Posterior cingulate gyrus (tissue), 11 donors: ENCODE data around the gene COX4I1.

Source experiments
- DNase-seq, 10 donors: peaks; one replicate each; pipeline versions ENCODE4 v3.0.0 to v3.0.0-alpha.2; 2020 to 2021; ENCODE audit warnings: mixed read lengths in 3 of 10
- intact Hi-C: fragments of 100-400 bp; cut with DNase I; formaldehyde crosslinking; loops from one replicate; pipeline ENCODE4 v1.15.1; 2023

Gene COX4I1

GRCh38 chr16:85820604-85821372, 21.3 kb downstream of the COX4I1 start:
- intact Hi-C loops: loop anchor here (1.0 to 5.0 kb wide), 3 partner anchors 167 to 697 kb away; no protein-coding TSS in a partner anchor
- DNase-seq: peak in 2 of 10 donors; percentile 42 to 52

GRCh38 chr16:85821390-85822135, 22.1 kb downstream of the COX4I1 start:
- intact Hi-C loops: loop anchor here (1.0 to 5.0 kb wide), 3 partner anchors 166 to 696 kb away; no protein-coding TSS in a partner anchor
- DNase-seq: peak; percentile 50 to 96 (median 76)

- intact Hi-C loops: loop anchor here (5.0 kb wide), 1 partner anchor 695 kb away; no protein-coding TSS in a partner anchor
- peak in 2 of 10 donors; percentile 31 to 63 for DNase-seq
These were observed 22.6 kb downstream of the COX4I1 start for GRCh38 chr16:85822145-85822544.

- intact Hi-C loops: loop anchor here (5.0 kb wide), 1 partner anchor 694 kb away; no protein-coding TSS in a partner anchor
These were observed 23.9 kb downstream of the COX4I1 start for GRCh38 chr16:85823328-85823920.

GRCh38 chr16:85824161-85825135, 25.0 kb downstream of the COX4I1 start:
- peak in 3 of 10 donors; percentile 39 to 78 (median 52) for DNase-seq
- intact Hi-C loops: loop anchor here (5.0 kb wide), 1 partner anchor 693 kb away; no protein-coding TSS in a partner anchor

More at GRCh38 chr16:85823328-85823920, 23.9 kb downstream of the COX4I1 start:
- no peak for DNase-seq

GRCh38 chr16:85825326-85825725, 25.8 kb downstream of the COX4I1 start:
- intact Hi-C loops: no loop called here

GRCh38 chr16:85826686-85827247, 27.3 kb downstream of the COX4I1 start:
- intact Hi-C loops: no loop called here
- peak in 2 of 10 donors; percentile 14 to 56 for DNase-seq

More at GRCh38 chr16:85825326-85825725, 25.8 kb downstream of the COX4I1 start:
- no peak for DNase-seq

GRCh38 chr16:85828166-85828565, 28.7 kb downstream of the COX4I1 start:
- intact Hi-C loops: no loop called here
- peak in 2 of 10 donors; percentile 61 to 73 for DNase-seq

- intact Hi-C loops: no loop called here
- DNase-seq: peak in 2 of 10 donors; percentile 10 to 60
These were observed 29.8 kb downstream of the COX4I1 start for GRCh38 chr16:85829171-85829719.

- peak in 8 of 10 donors; percentile 25 to 91 (median 42) for DNase-seq
- intact Hi-C loops: no loop called here
These were observed 30.4 kb downstream of the COX4I1 start for GRCh38 chr16:85829751-85830445.

- intact Hi-C loops: no loop called here
These were observed 31.3 kb downstream of the COX4I1 start for GRCh38 chr16:85830821-85831220.

GRCh38 chr16:85832570-85833218, 33.2 kb downstream of the COX4I1 start:
- DNase-seq: peak in 3 of 10 donors; percentile 75 to 82 (median 81)
- intact Hi-C loops: no loop called here

More at GRCh38 chr16:85830821-85831220, 31.3 kb downstream of the COX4I1 start:
- no peak for DNase-seq

GRCh38 chr16:85833219-85833920, 33.9 kb downstream of the COX4I1 start:
- peak in 3 of 10 donors; percentile 40 to 83 (median 59) for DNase-seq
- intact Hi-C loops: no loop called here

GRCh38 chr16:85834741-85835140, 35.2 kb downstream of the COX4I1 start:
- intact Hi-C loops: no loop called here
- DNase-seq: peak in 1 of 10 donors; percentile 66

- intact Hi-C loops: no loop called here
- peak in 1 of 10 donors; percentile 75 for DNase-seq
These were observed 35.8 kb downstream of the COX4I1 start for GRCh38 chr16:85835227-85835751.

- peak in 1 of 10 donors; percentile 64 for DNase-seq
- intact Hi-C loops: no loop called here
These were observed 36.6 kb downstream of the COX4I1 start for GRCh38 chr16:85835956-85836705.
